ENCODE results near the gene CTNNBL1.

CTNNBL1 gene

GRCh38 chr20:37856932-37857660 lies 163.3 kb downstream of the CTNNBL1 start:
- no peak for DNase-seq

GRCh38 chr20:37859406-37860171 lies 165.8 kb downstream of the CTNNBL1 start:
- DNase-seq: no peak

GRCh38 chr20:37863289-37863688 lies 169.5 kb downstream of the CTNNBL1 start:
- no peak for DNase-seq

GRCh38 chr20:37864298-37864697 lies 170.5 kb downstream of the CTNNBL1 start:
- no peak for DNase-seq

- DNase-seq: no peak
These were observed 172.2 kb downstream of the CTNNBL1 start for GRCh38 chr20:37866051-37866450.

- DNase-seq: no peak
These were observed 173.7 kb downstream of the CTNNBL1 start for GRCh38 chr20:37867289-37868195.

GRCh38 chr20:37868851-37869333 lies 175.1 kb downstream of the CTNNBL1 start:
- no peak for DNase-seq

GRCh38 chr20:37869334-37869861 lies 175.6 kb downstream of the CTNNBL1 start:
- no peak for DNase-seq

GRCh38 chr20:37870294-37870693 lies 176.5 kb downstream of the CTNNBL1 start:
- no peak for DNase-seq

- DNase-seq: no peak
These were observed 177.9 kb downstream of the CTNNBL1 start for GRCh38 chr20:37871751-37872150.

GRCh38 chr20:37872161-37872560 lies 178.3 kb downstream of the CTNNBL1 start:
- no peak for DNase-seq

- DNase-seq: no peak
These were observed 180.1 kb downstream of the CTNNBL1 start for GRCh38 chr20:37873884-37874283.

- no peak for DNase-seq
These were observed 181.8 kb downstream of the CTNNBL1 start for GRCh38 chr20:37875460-37876175.

- DNase-seq: no peak
These were observed 183.0 kb downstream of the CTNNBL1 start for GRCh38 chr20:37876863-37877262.

- DNase-seq: no peak
These were observed 184.3 kb downstream of the CTNNBL1 start for GRCh38 chr20:37877832-37878772.

GRCh38 chr20:37878835-37879599 lies 185.2 kb downstream of the CTNNBL1 start:
- DNase-seq: no peak

GRCh38 chr20:37879843-37880242 lies 186.0 kb downstream of the CTNNBL1 start:
- DNase-seq: no peak

- no peak for DNase-seq
These were observed 187.1 kb downstream of the CTNNBL1 start for GRCh38 chr20:37880726-37881591.
